Hepatocyte (in vitro differentiated cells): Measurements from ENCODE around the gene LY6G6C. TPM values are rescaled to one million over a fixed set of nuclear protein-coding genes. Genes with fewer than 3 reads are reported as not detected.

ENCODE experiments used
- DNase-seq: peaks from one replicate; pipeline ENCODE4 v3.0.0-alpha.2; 2016; ENCODE audit warnings: low spot score
- H2AFZ ChIP-seq: fragments of 200-600 bp; sonication (generic); 2 replicates; pipeline ENCODE4 v1.6.0; 2016; ENCODE audit warnings: antibody characterized with exemption, mild to moderate bottlenecking
- H3K27ac ChIP-seq: fragments of 200-600 bp; sonication (generic); 2 replicates; pipeline ENCODE4 v1.5.1; 2016; ENCODE audit warnings: mild to moderate bottlenecking
- H3K27me3 ChIP-seq: fragments of 200-600 bp; sonication (generic); 2 replicates; pipeline ENCODE4 v1.6.1; 2016
- H3K36me3 ChIP-seq: fragments of 200-600 bp; sonication (generic); replicated peaks from 2 replicates; pipeline ENCODE4 v1.5.1; 2016; ENCODE audit warnings: low read depth; ENCODE audit not compliant: insufficient read depth
- H3K4me1 ChIP-seq: fragments of 200-600 bp; sonication (generic); 2 replicates; pipeline ENCODE4 v1.5.1; 2016; ENCODE audit warnings: mild to moderate bottlenecking, moderate library complexity; ENCODE audit not compliant: insufficient read depth
- H3K4me2 ChIP-seq: fragments of 200-600 bp; sonication (generic); 2 replicates; pipeline ENCODE4 v1.6.0; 2016
- H3K4me3 ChIP-seq: fragments of 200-600 bp; sonication (generic); 2 replicates; pipeline ENCODE4 v1.5.1; 2016; ENCODE audit warnings: mild to moderate bottlenecking
- H3K79me2 ChIP-seq: fragments of 200-600 bp; sonication (generic); 2 replicates; pipeline ENCODE4 v1.6.0; 2017; ENCODE audit warnings: mild to moderate bottlenecking
- H3K9me2 ChIP-seq: fragments of 200-600 bp; sonication (generic); replicated peaks from 2 replicates; pipeline ENCODE4 v1.6.0; 2017; ENCODE audit warnings: mild to moderate bottlenecking; ENCODE audit not compliant: insufficient read depth
- H3K9me3 ChIP-seq: fragments of 200-600 bp; sonication (generic); 2 replicates; pipeline ENCODE4 v1.5.1; 2016; ENCODE audit warnings: low read depth, mild to moderate bottlenecking
- H4K20me1 ChIP-seq: fragments of 200-600 bp; sonication (generic); 2 replicates; pipeline ENCODE4 v1.6.0; 2016; ENCODE audit warnings: mild to moderate bottlenecking; ENCODE audit not compliant: insufficient read depth, poor library complexity, severe bottlenecking
- CTCF ChIP-seq: fragments of 200-600 bp; sonication (generic); IDR thresholded peaks from 2 replicates; pipeline ENCODE4 v1.5.1; 2016; ENCODE audit warnings: antibody characterized with exemption, mild to moderate bottlenecking; ENCODE audit not compliant: poor library complexity
- EZH2 ChIP-seq: fragments of 200-600 bp; sonication (generic); IDR thresholded peaks from 2 replicates; pipeline ENCODE4 v1.6.1; 2016; ENCODE audit warnings: antibody characterized with exemption, mild to moderate bottlenecking, borderline replicate concordance
- EZH2phosphoT487 ChIP-seq: fragments of 200-600 bp; sonication (generic); IDR thresholded peaks from one replicate; pipeline ENCODE4 v1.6.1; 2018; ENCODE audit warnings: antibody characterized with exemption, mild to moderate bottlenecking, low read depth, moderate library complexity; ENCODE audit not compliant: unreplicated experiment, severe bottlenecking
- WGBS: methylation state at CpG from one replicate; pipeline ENCODE4 v1.1.6; 2016; ENCODE audit warnings: low lambda C conversion rate; ENCODE audit errors: missing lambda C conversion rate; 5-methylcytosine and 5-hydroxymethylcytosine counted together
- polyA plus RNA-seq: library from polyadenylated mRNA; unstranded; fragments of >200 nt; fragmentation: Nextera tagmentation; extraction: Ambion mirVana; gene quantifications from 2 replicates; pipeline ENCODE4 v1.2.1, GENCODE V29; 2016
- total RNA-seq: library from RNA; depleted of rRNA; stranded (reverse); fragments of >200 nt; gene quantifications from 2 replicates; pipeline ENCODE4 v1.2.3, GENCODE V29; 2014

The LY6G6C gene
- not detected in 2 replicates for total RNA-seq
- polyA plus RNA-seq, result 0.30 and 0.39 TPM in 2 replicates

- WGBS, result 89% methylated on average over 4 of the region's 4 CpGs
- no peaks in the 10 kb centered on the region for H3K79me2 ChIP-seq
Measured at GRCh38 chr6:31721351-31722020, at the start of gene LY6G6C. TSS of gene LY6G6C (minus strand) at chr6:31721746. CDS start at chr6:31721679, 67 bp downstream.

GRCh38 chr6:31770860-31771259, 49.3 kb upstream of the LY6G6C start:
- Histone ChIP-seq H3K9me3 (no peaks in the 10 kb centered on the region), H3K9me2 (no peaks in the 10 kb centered on the region), H3K79me2 (no peaks in the 10 kb centered on the region), H3K27ac (no peak overlapping the region), H4K20me1 (no peaks in the 10 kb centered on the region), H3K4me1 (peaks cover 3% of the 10 kb centered on the region), H2AFZ (no peak overlapping the region), H3K4me2 (no peak overlapping the region), H3K36me3 (no peaks in the 10 kb centered on the region), H3K4me3 (no peak overlapping the region), H3K27me3 (no peaks in the 10 kb centered on the region)
- no peak for TF ChIP-seq CTCF
- TF ChIP-seq EZH2phosphoT487, result no peak
- TF ChIP-seq EZH2, result no peak
- WGBS, result 90% methylated on average over 2 of the region's 2 CpGs
- no peak for DNase-seq

More at GRCh38 chr6:31721351-31722020, at the start of gene LY6G6C:
- H3K36me3 ChIP-seq, result no peaks in the 10 kb centered on the region
- H3K9me2 ChIP-seq, result no peaks in the 10 kb centered on the region
- TF ChIP-seq EZH2 (no peak), CTCF (no peak), EZH2phosphoT487 (no peak)
- H4K20me1 ChIP-seq, result no peaks in the 10 kb centered on the region
- H2AFZ ChIP-seq, result no peak within 1 kb of the TSS
- no peaks in the 10 kb centered on the region for H3K27me3 ChIP-seq
- H3K27ac ChIP-seq, result no peak within 1 kb of the TSS
- no peaks in the 10 kb centered on the region for H3K4me1 ChIP-seq
- no peak within 1 kb of the TSS for H3K4me3 ChIP-seq
- H3K4me2 ChIP-seq, result no peak within 1 kb of the TSS
- no peak for DNase-seq
- no peaks in the 10 kb centered on the region for H3K9me3 ChIP-seq

GRCh38 chr6:31769684-31770371, 48.3 kb upstream of the LY6G6C start:
- Histone ChIP-seq H2AFZ (no peak overlapping the region), H3K27ac (no peak overlapping the region), H3K79me2 (no peaks in the 10 kb centered on the region), H3K27me3 (no peaks in the 10 kb centered on the region), H3K9me2 (no peaks in the 10 kb centered on the region), H3K36me3 (no peaks in the 10 kb centered on the region), H3K9me3 (no peaks in the 10 kb centered on the region), H3K4me3 (no peak overlapping the region), H4K20me1 (no peaks in the 10 kb centered on the region), H3K4me1 (no peaks in the 10 kb centered on the region), H3K4me2 (no peak overlapping the region)
- TF ChIP-seq EZH2 (no peak), CTCF (peak; percentile 54)
- 73% methylated on average over 12 of the region's 12 CpGs for WGBS
- DNase-seq, result peak; percentile 76
